Stomach (tissue), 9 donors: ENCODE results near the gene GAMT. TPM values are rescaled to one million over a fixed set of nuclear protein-coding genes. Genes with fewer than 3 reads are reported as not detected.

ENCODE experiments used
- DNase-seq, 2 donors: peaks; one replicate each; pipeline versions ENCODE4 v3.0.0 to v3.0.0-alpha.2; 2013 to 2019
- H3K27ac ChIP-seq, 5 donors: fragments of 200-600 bp in 4 of 5; sonication (generic) in 4 of 5; one replicate each; pipeline ENCODE4 v1.5.1; 2013 to 2019; ENCODE audit warnings: mild to moderate bottlenecking in 1 of 5, moderate library complexity in 1 of 5
- H3K27me3 ChIP-seq, 3 donors: fragments of 200-600 bp; sonication (generic); one replicate each; pipeline ENCODE4 v1.5.1; 2017 to 2019; ENCODE audit warnings: mixed run types in 1 of 3
- H3K36me3 ChIP-seq, 4 donors: fragments of 200-600 bp; sonication (generic); 1 replicate in 3 of 4; 2 replicates in 1 of 4; pipeline ENCODE4 v1.5.1; 2016 to 2019
- H3K4me1 ChIP-seq, 4 donors: fragments of 200-600 bp; sonication (generic); one replicate each; pipeline ENCODE4 v1.5.1; 2016 to 2019
- H3K4me3 ChIP-seq, 4 donors: fragments of 200-600 bp; sonication (generic) in 3 of 4; one replicate each; pipeline ENCODE4 v1.5.1; 2016 to 2019; ENCODE audit warnings: mild to moderate bottlenecking in 1 of 4
- H3K9me3 ChIP-seq, 4 donors: fragments of 200-600 bp; sonication (generic); one replicate each; pipeline ENCODE4 v1.5.1; 2016 to 2019
- EP300 ChIP-seq: sonication (generic); formaldehyde crosslinking; IDR thresholded peaks from one replicate; pipeline ENCODE4 v1.6.1; 2017; ENCODE audit warnings: antibody characterized with exemption
- POLR2A ChIP-seq, 4 donors: fragments of 450-650 bp; IDR thresholded peaks; one replicate each; pipeline ENCODE4 v1.6.1; 2016; ENCODE audit warnings: antibody characterized with exemption in 4 of 4, control low read depth in 2 of 4, mild to moderate bottlenecking in 1 of 4, moderate library complexity in 1 of 4
- POLR2AphosphoS5 ChIP-seq, 3 donors: sonication (generic); formaldehyde crosslinking; IDR thresholded peaks; one replicate each; pipeline ENCODE4 v1.6.1; 2016; ENCODE audit warnings: antibody characterized with exemption in 3 of 3
- WGBS, 5 donors: extraction: QIAGEN DNeasy Blood & Tissue Kit in 3 of 5; methylation state at CpG; one replicate each; pipeline versions ENCODE4 v1.1.5 to v1.1.7; 2013 to 2018; 5-methylcytosine and 5-hydroxymethylcytosine counted together
- intact Hi-C: fragments of 100-400 bp; cut with DNase I; formaldehyde crosslinking; loops from one replicate; pipeline ENCODE4 v1.15.1; 2023; ENCODE audit warnings: low total_unique reads
- polyA plus RNA-seq, 3 donors: library from polyadenylated mRNA; stranded (reverse); fragments of 200-250 nt; gene quantifications; one replicate each; pipeline ENCODE4 v1.2.3, GENCODE V29; 2013
- total RNA-seq, 5 donors: library from RNA; depleted of rRNA; stranded (reverse); fragments of >200 nt; gene quantifications; one replicate each; pipeline versions ENCODE4 v1.1.0 to v1.2.3, GENCODE V29; 2014 to 2016
- TF ChIP-seq, protein P1 (sequence below), 7 experiments: fragments of 450-650 bp in 4 of 7; fragments of 200-600 bp in 3 of 7; sonication (generic) in 3 of 7; IDR thresholded peaks; one replicate each; pipeline ENCODE4 v1.5.1; 2016 to 2019; ENCODE audit warnings: antibody characterized with exemption in 7 of 7, control low read depth in 2 of 7, mild to moderate bottlenecking in 1 of 7
- donor health status: healthy with polysubstance abuse.
- donor health status: Bipolar disorder and iron deficiency.
- donor health status: healthy.

GAMT gene
- total and polyA plus RNA-seq, 8 donors: 2.6 to 102 (median 21.2) TPM; not detected in 2

- DNase-seq: no peak
- no peaks in the 10 kb centered on the region for H3K9me3 ChIP-seq
- TF ChIP-seq POLR2A (IDR thresholded peaks at IDR 0.05): no peak
- TF ChIP-seq, protein P1, sequence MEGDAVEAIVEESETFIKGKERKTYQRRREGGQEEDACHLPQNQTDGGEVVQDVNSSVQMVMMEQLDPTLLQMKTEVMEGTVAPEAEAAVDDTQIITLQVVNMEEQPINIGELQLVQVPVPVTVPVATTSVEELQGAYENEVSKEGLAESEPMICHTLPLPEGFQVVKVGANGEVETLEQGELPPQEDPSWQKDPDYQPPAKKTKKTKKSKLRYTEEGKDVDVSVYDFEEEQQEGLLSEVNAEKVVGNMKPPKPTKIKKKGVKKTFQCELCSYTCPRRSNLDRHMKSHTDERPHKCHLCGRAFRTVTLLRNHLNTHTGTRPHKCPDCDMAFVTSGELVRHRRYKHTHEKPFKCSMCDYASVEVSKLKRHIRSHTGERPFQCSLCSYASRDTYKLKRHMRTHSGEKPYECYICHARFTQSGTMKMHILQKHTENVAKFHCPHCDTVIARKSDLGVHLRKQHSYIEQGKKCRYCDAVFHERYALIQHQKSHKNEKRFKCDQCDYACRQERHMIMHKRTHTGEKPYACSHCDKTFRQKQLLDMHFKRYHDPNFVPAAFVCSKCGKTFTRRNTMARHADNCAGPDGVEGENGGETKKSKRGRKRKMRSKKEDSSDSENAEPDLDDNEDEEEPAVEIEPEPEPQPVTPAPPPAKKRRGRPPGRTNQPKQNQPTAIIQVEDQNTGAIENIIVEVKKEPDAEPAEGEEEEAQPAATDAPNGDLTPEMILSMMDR (IDR thresholded peaks at IDR 0.05): no peak
- no peak for TF ChIP-seq POLR2AphosphoS5 (IDR thresholded peaks at IDR 0.05)
- TF ChIP-seq EP300: no peak
- H3K27me3 ChIP-seq: peaks cover 0 to 20% (median 0%) of the 10 kb centered on the region in 3 donors
- intact Hi-C loops: no loop called here
- H3K4me1 ChIP-seq: peaks cover 46 to 73% (median 69%) of the 10 kb centered on the region in 4 donors
- WGBS, 5 donors: 84 to 93% (median 90%) methylated on average over 7 to 19 of the region's 19 CpGs
- peaks cover 0 to 7% (median 5%) of the 10 kb centered on the region in 4 donors for H3K36me3 ChIP-seq
- no peak overlapping the region for H3K27ac ChIP-seq
- H3K4me3 ChIP-seq: no peak overlapping the region
Measured at GRCh38 chr19:1399079-1399478, 2.3 kb downstream of the GAMT start.

GRCh38 chr19:1397838-1398237 lies 3.5 kb downstream of the GAMT start:
- H3K27me3 ChIP-seq: peaks cover 0 to 16% (median 0%) of the 10 kb centered on the region in 3 donors
- H3K27ac ChIP-seq: no peak overlapping the region
- no peak overlapping the region for H3K4me3 ChIP-seq
- DNase-seq: no peak
- H3K4me1 ChIP-seq: peaks cover 46 to 67% (median 66%) of the 10 kb centered on the region in 4 donors
- TF ChIP-seq EP300 (no peak), POLR2A (IDR thresholded peaks at IDR 0.05) (no peak), POLR2AphosphoS5 (IDR thresholded peaks at IDR 0.05) (no peak)
- TF ChIP-seq, protein P1 (IDR thresholded peaks at IDR 0.05): no peak
- WGBS, 5 donors: 89 to 93% (median 91%) methylated on average over 8 to 9 of the region's 9 CpGs
- H3K36me3 ChIP-seq: peaks cover 9 to 20% (median 18%) of the 10 kb centered on the region in 4 donors
- H3K9me3 ChIP-seq: no peaks in the 10 kb centered on the region
- intact Hi-C loops: no loop called here

- Histone ChIP-seq H3K4me3 (no peak overlapping the region), H3K27ac (no peak overlapping the region), H3K4me1 (peaks cover 46 to 59% (median 58%) of the 10 kb centered on the region in 4 donors), H3K36me3 (peaks cover 17 to 28% (median 26%) of the 10 kb centered on the region in 4 donors), H3K9me3 (no peaks in the 10 kb centered on the region), H3K27me3 (peaks cover 0 to 13% (median 0%) of the 10 kb centered on the region in 3 donors)
- no peak for DNase-seq
- intact Hi-C loops: no loop called here
- 60 to 81% (median 75%) methylated on average over 20 to 42 of the region's 42 CpGs for WGBS, 5 donors
- TF ChIP-seq, protein P1 (IDR thresholded peaks at IDR 0.05): no peak
- TF ChIP-seq POLR2A (IDR thresholded peaks at IDR 0.05) (no peak), EP300 (no peak), POLR2AphosphoS5 (IDR thresholded peaks at IDR 0.05) (no peak)
Measured at GRCh38 chr19:1396768-1397679, 4.3 kb downstream of the GAMT start.

DNA sequence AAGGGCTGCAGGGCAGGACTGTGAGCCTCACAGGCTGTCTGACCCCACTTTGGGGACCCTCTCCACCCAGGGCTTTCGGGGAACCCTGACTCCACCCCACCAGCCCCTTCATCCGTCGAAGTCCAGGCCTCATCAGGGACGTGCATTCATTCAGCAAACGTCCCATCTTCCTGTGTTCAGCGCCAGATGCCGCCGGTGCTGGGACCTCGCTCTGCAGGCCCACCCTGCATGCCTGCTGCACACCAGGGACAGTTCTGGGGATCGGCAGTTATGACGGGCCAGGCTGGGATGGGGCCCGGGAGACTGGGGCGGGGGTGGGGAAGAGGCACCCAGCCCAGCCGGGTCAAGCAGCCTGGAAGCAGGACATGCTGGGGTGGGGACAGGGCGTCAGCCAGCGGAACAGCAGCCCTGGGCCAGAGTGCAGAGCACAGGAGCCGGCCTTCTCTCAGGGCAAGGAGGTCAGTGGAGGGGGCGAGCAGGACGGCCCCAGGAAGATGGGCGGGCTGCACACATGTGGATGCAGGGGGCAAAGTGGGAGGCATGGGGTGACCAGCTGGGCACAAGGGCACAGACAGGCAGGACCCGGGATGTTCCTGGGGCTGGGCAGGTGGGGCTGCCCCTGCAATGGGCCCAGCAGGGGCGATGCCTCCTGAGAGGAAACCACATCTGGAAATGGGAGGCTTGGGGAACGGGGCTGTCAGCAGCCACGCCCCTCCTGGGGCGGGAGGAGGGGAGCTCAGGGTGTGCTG lies 5.1 kb downstream of the GAMT start:
- peaks cover 18 to 36% (median 34%) of the 10 kb centered on the region in 4 donors for H3K36me3 ChIP-seq
- no peak overlapping the region for H3K4me3 ChIP-seq
- H3K4me1 ChIP-seq: peaks cover 38 to 51% (median 49%) of the 10 kb centered on the region in 4 donors
- intact Hi-C loops: no loop called here
- 29 to 46% (median 43%) methylated on average over 8 to 25 of the region's 25 CpGs for WGBS, 5 donors
- H3K9me3 ChIP-seq: no peaks in the 10 kb centered on the region
- TF ChIP-seq POLR2AphosphoS5 (IDR thresholded peaks at IDR 0.05) (no peak), POLR2A (IDR thresholded peaks at IDR 0.05) (no peak), EP300 (no peak)
- TF ChIP-seq, protein P1 (IDR thresholded peaks at IDR 0.05): no peak
- H3K27me3 ChIP-seq: peaks cover 0 to 7% (median 0%) of the 10 kb centered on the region in 3 donors
- no peak for DNase-seq
- H3K27ac ChIP-seq: no peak overlapping the region
